Neural crest cell (in vitro differentiated cells): ENCODE measurements around the gene AKR1B1. TPM values are rescaled to one million over a fixed set of nuclear protein-coding genes. Genes with fewer than 3 reads are reported as not detected.

Experiments
- DNase-seq: peaks from one replicate; pipeline ENCODE4 v3.0.0; 2021; ENCODE audit warnings: low read depth, mixed read lengths, low spot score
- H3K27ac Mint-ChIP-seq: one replicate; pipeline ENCODE4 v1.8.0; 2021; ENCODE audit warnings: mild to moderate bottlenecking, mixed read lengths; ENCODE audit not compliant: unreplicated experiment
- H3K27me3 Mint-ChIP-seq: 2 replicates; pipeline ENCODE4 v1.8.0; 2021; ENCODE audit warnings: low read depth, mild to moderate bottlenecking, mixed read lengths
- H3K36me3 Mint-ChIP-seq: 2 replicates; pipeline ENCODE4 v1.8.0; 2021; ENCODE audit warnings: low read depth, mild to moderate bottlenecking, mixed read lengths
- H3K4me1 Mint-ChIP-seq: 2 replicates; pipeline ENCODE4 v1.8.0; 2021; ENCODE audit warnings: mixed read lengths
- H3K4me3 Mint-ChIP-seq: one replicate; pipeline ENCODE4 v1.8.0; 2021; ENCODE audit warnings: mild to moderate bottlenecking, mixed read lengths
- H3K9me3 Mint-ChIP-seq: 2 replicates; pipeline ENCODE4 v1.8.0; 2021; ENCODE audit warnings: mixed read lengths
- CTCF ChIP-seq: fragments of 200-600 bp; sonication (generic); conservative IDR thresholded peaks from 2 replicates; pipeline ENCODE4 v1.5.0; 2021; ENCODE audit warnings: antibody characterized with exemption, mild to moderate bottlenecking
- total RNA-seq: library from RNA; stranded (reverse); gene quantifications from 2 replicates; pipeline ENCODE4 v1.2.1, GENCODE V29; 2021

Gene AKR1B1
- total RNA-seq, 1 donor from 2014 or later = 204 TPM

- H3K27ac Mint-ChIP-seq = no peak overlapping the region
- no peak for TF ChIP-seq CTCF
- DNase-seq = no peak
- H3K9me3 Mint-ChIP-seq = no peaks in the 10 kb centered on the region
- no peaks in the 10 kb centered on the region for H3K27me3 Mint-ChIP-seq
- peaks cover 2% of the 10 kb centered on the region for H3K36me3 Mint-ChIP-seq
- no peak overlapping the region for H3K4me3 Mint-ChIP-seq
- H3K4me1 Mint-ChIP-seq = peaks cover 30% of the 10 kb centered on the region
These were observed 8.5 kb downstream of the AKR1B1 start for GRCh38 chr7:134450294-134451000.

- no peak overlapping the region for H3K27ac Mint-ChIP-seq
- H3K4me3 Mint-ChIP-seq = no peak overlapping the region
- DNase-seq = no peak
- peaks cover 25% of the 10 kb centered on the region for H3K4me1 Mint-ChIP-seq
- no peak for TF ChIP-seq CTCF
- H3K36me3 Mint-ChIP-seq = peaks cover 3% of the 10 kb centered on the region
- H3K27me3 Mint-ChIP-seq = no peaks in the 10 kb centered on the region
- H3K9me3 Mint-ChIP-seq = no peaks in the 10 kb centered on the region
These were observed 9.2 kb downstream of the AKR1B1 start for GRCh38 chr7:134449680-134450079.

- TF ChIP-seq CTCF = no peak
- Mint-ChIP-seq H3K27me3 (no peaks in the 10 kb centered on the region), H3K4me3 (no peak overlapping the region), H3K36me3 (peaks cover 10% of the 10 kb centered on the region), H3K27ac (no peak overlapping the region), H3K9me3 (no peaks in the 10 kb centered on the region), H3K4me1 (peaks cover 16% of the 10 kb centered on the region)
- no peak for DNase-seq
These were observed 10.3 kb downstream of the AKR1B1 start for GRCh38 chr7:134448356-134449229.

GRCh38 chr7:134447383-134447782 lies 11.5 kb downstream of the AKR1B1 start:
- TF ChIP-seq CTCF = no peak
- Mint-ChIP-seq H3K4me1 (peaks cover 4% of the 10 kb centered on the region), H3K27ac (no peak overlapping the region), H3K4me3 (no peak overlapping the region), H3K36me3 (peaks cover 11% of the 10 kb centered on the region), H3K27me3 (no peaks in the 10 kb centered on the region), H3K9me3 (no peaks in the 10 kb centered on the region)
- no peak for DNase-seq

- Mint-ChIP-seq H3K27ac (no peak overlapping the region), H3K4me1 (no peaks in the 10 kb centered on the region), H3K36me3 (peaks cover 14% of the 10 kb centered on the region), H3K4me3 (no peak overlapping the region), H3K9me3 (no peaks in the 10 kb centered on the region), H3K27me3 (no peaks in the 10 kb centered on the region)
- no peak for DNase-seq
- TF ChIP-seq CTCF = no peak
These were observed 12.0 kb downstream of the AKR1B1 start for GRCh38 chr7:134446923-134447322.
